K562 (cell line): ENCODE data around the gene IFNAR2. TPM values are rescaled to one million over a fixed set of nuclear protein-coding genes. Genes with fewer than 3 reads are reported as not detected.

ENCODE experiments used
- GTF2A2 ChIP-seq: IDR thresholded peaks from 2 replicates; pipeline ENCODE4 v1.6.1; 2016; ENCODE audit warnings: mild to moderate bottlenecking, missing genetic modification characterization, missing compliant biosample characterization
- HSF4 ChIP-seq: fragments of 250-450 bp; sonication (Bioruptor Pico); IDR thresholded peaks from 2 replicates; pipeline ENCODE4 v2.1.2; 2022; ENCODE audit warnings: mild to moderate bottlenecking, moderate library complexity, borderline replicate concordance
- L3MBTL2 ChIP-seq: fragments of 450-650 bp; IDR thresholded peaks from 2 replicates; pipeline ENCODE4 v1.6.1; 2016; ENCODE audit warnings: mild to moderate bottlenecking, moderate library complexity
- MECOM ChIP-seq: fragments of 250-450 bp; sonication (Bioruptor Pico); IDR thresholded peaks from 2 replicates; pipeline ENCODE4 v1.8.0; 2022; ENCODE audit warnings: inconsistent platforms
- NR2C1 ChIP-seq, 2 experiments: fragments of 450-650 bp; IDR thresholded peaks; 2 replicates each; pipeline ENCODE4 v1.6.1; 2017; ENCODE audit warnings: mild to moderate bottlenecking in 2 of 2, antibody characterized with exemption in 1 of 2, inconsistent platforms in 1 of 2, missing compliant biosample characterization in 1 of 2, missing genetic modification characterization in 1 of 2
- PML ChIP-seq: IDR thresholded peaks from 2 replicates; pipeline ENCODE4 v1.6.1; 2012; ENCODE audit warnings: low read length, inconsistent platforms
- SREBF1 ChIP-seq: fragments of 150-350 bp; IDR thresholded peaks from 2 replicates; pipeline ENCODE4 v1.6.1; 2014; ENCODE audit warnings: antibody characterized with exemption, low read depth, low read length, borderline replicate concordance
- TAF15 ChIP-seq: fragments of 200-400 bp; formaldehyde crosslinking; IDR thresholded peaks from 2 replicates; pipeline ENCODE4 v1.6.1; 2017; ENCODE audit warnings: mild to moderate bottlenecking, low read depth, low read length, moderate library complexity
- TRIM24 ChIP-seq, 2 experiments: fragments of 450-650 bp; IDR thresholded peaks; 2 replicates each; pipeline ENCODE4 v1.6.1; 2016
- ZNF347 ChIP-seq: fragments of 450-650 bp; formaldehyde crosslinking; IDR thresholded peaks from 2 replicates; pipeline ENCODE4 v1.4.0; 2020; ENCODE audit warnings: low read depth, mild to moderate bottlenecking, moderate library complexity
- ZNF41 ChIP-seq: fragments of 250-450 bp; sonication (Bioruptor Pico); conservative IDR thresholded peaks from 2 replicates; pipeline ENCODE4 v1.4.0; 2020; ENCODE audit warnings: mild to moderate bottlenecking
- polyA plus RNA-seq, 8 experiments: library from polyadenylated mRNA; depleted of rRNA in 4 of 8; stranded (reverse) in 5 of 8; unstranded in 3 of 8; fragments of >200 nt; fragmentation: Nextera tagmentation in 2 of 8; fragmentation: Illumina TruSeq in 1 of 8; extraction: Ambion mirVana in 2 of 8; extraction: Trizol in 1 of 8; gene quantifications; 2 replicates each; pipeline versions ENCODE4 v1.2.1 to v1.2.3, GENCODE V29; 2011 to 2014; ENCODE audit warnings: inconsistent platforms in 1 of 8, missing spikeins in 1 of 8
- total RNA-seq, 7 experiments: library from RNA; depleted of rRNA in 6 of 7; stranded (reverse); fragments of >200 nt in 6 of 7; fragmentation: Illumina TruSeq in 2 of 7; extraction: Trizol in 2 of 7; gene quantifications; 2 replicates each; pipeline versions ENCODE4 v1.2.1 to v1.2.3, GENCODE V29; 2011 to 2021; ENCODE audit warnings: low replicate concordance in 1 of 7
- TF ChIP-seq, protein P1 (sequence below): fragments of 450-650 bp; IDR thresholded peaks from 2 replicates; pipeline ENCODE4 v1.6.1; 2016; ENCODE audit warnings: mild to moderate bottlenecking, moderate library complexity

The IFNAR2 gene
- total and polyA plus RNA-seq, 9 of the 15 experiments (the other 6 are each of a cell fraction or from before 2014, with no cell fraction given): 1.7 to 48.3 (median 8.4) TPM

DNA sequence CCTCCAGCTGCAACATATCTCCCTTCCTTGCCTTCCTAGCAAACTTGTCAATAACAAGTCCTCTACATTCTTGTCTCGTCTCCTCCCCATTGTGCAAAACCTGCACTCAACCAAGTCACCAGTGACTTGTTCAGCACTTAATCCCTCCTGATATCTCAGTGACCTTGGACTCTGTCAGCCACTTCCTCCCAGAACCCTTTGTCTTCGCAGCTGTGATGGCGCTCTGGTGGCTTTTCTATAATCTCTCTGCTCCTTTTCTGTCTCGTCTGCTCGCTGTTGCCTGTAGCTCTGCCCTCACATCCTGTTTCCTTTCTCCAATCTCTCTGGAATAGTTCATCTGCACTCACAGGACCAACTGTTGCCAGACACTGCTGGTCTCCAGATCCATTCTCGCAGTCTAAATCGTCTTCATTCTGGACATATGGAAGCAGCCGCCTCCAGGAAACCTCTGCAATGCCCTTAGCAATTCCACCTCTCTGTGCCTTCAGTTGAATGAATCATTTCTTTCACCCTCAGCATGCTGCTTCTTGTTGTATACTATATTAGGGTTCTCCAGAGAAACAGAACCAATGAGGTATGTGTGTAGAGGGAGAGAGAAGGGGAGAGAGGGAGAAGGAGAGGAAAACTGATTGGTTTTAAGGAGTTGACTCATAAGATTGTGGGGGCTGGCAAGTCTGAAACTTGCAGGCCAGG, 17.4 kb upstream of the IFNAR2 start (continued):
- TF ChIP-seq NR2C1 (IDR thresholded peaks at IDR 0.05) (no peak), NR2C1 (tag; IDR thresholded peaks at IDR 0.05) (peak; percentile 79), SREBF1 (no peak), ZNF347 (no peak), ZNF41 (CRISPR knock-in tag) (no peak), MECOM (CRISPR knock-in tag) (0 out of 2 replicates have a peak, but pooled peaks have one; percentile 17), TAF15 (no peak), L3MBTL2 (peak; percentile 77), HSF4 (no peak), TRIM24 (IDR thresholded peaks at IDR 0.05) (peak; percentile 44 to 61; a peak in 2 of 4 replicates), PML (no peak), GTF2A2 (tag) (no peak)
- TF ChIP-seq, protein P1, sequence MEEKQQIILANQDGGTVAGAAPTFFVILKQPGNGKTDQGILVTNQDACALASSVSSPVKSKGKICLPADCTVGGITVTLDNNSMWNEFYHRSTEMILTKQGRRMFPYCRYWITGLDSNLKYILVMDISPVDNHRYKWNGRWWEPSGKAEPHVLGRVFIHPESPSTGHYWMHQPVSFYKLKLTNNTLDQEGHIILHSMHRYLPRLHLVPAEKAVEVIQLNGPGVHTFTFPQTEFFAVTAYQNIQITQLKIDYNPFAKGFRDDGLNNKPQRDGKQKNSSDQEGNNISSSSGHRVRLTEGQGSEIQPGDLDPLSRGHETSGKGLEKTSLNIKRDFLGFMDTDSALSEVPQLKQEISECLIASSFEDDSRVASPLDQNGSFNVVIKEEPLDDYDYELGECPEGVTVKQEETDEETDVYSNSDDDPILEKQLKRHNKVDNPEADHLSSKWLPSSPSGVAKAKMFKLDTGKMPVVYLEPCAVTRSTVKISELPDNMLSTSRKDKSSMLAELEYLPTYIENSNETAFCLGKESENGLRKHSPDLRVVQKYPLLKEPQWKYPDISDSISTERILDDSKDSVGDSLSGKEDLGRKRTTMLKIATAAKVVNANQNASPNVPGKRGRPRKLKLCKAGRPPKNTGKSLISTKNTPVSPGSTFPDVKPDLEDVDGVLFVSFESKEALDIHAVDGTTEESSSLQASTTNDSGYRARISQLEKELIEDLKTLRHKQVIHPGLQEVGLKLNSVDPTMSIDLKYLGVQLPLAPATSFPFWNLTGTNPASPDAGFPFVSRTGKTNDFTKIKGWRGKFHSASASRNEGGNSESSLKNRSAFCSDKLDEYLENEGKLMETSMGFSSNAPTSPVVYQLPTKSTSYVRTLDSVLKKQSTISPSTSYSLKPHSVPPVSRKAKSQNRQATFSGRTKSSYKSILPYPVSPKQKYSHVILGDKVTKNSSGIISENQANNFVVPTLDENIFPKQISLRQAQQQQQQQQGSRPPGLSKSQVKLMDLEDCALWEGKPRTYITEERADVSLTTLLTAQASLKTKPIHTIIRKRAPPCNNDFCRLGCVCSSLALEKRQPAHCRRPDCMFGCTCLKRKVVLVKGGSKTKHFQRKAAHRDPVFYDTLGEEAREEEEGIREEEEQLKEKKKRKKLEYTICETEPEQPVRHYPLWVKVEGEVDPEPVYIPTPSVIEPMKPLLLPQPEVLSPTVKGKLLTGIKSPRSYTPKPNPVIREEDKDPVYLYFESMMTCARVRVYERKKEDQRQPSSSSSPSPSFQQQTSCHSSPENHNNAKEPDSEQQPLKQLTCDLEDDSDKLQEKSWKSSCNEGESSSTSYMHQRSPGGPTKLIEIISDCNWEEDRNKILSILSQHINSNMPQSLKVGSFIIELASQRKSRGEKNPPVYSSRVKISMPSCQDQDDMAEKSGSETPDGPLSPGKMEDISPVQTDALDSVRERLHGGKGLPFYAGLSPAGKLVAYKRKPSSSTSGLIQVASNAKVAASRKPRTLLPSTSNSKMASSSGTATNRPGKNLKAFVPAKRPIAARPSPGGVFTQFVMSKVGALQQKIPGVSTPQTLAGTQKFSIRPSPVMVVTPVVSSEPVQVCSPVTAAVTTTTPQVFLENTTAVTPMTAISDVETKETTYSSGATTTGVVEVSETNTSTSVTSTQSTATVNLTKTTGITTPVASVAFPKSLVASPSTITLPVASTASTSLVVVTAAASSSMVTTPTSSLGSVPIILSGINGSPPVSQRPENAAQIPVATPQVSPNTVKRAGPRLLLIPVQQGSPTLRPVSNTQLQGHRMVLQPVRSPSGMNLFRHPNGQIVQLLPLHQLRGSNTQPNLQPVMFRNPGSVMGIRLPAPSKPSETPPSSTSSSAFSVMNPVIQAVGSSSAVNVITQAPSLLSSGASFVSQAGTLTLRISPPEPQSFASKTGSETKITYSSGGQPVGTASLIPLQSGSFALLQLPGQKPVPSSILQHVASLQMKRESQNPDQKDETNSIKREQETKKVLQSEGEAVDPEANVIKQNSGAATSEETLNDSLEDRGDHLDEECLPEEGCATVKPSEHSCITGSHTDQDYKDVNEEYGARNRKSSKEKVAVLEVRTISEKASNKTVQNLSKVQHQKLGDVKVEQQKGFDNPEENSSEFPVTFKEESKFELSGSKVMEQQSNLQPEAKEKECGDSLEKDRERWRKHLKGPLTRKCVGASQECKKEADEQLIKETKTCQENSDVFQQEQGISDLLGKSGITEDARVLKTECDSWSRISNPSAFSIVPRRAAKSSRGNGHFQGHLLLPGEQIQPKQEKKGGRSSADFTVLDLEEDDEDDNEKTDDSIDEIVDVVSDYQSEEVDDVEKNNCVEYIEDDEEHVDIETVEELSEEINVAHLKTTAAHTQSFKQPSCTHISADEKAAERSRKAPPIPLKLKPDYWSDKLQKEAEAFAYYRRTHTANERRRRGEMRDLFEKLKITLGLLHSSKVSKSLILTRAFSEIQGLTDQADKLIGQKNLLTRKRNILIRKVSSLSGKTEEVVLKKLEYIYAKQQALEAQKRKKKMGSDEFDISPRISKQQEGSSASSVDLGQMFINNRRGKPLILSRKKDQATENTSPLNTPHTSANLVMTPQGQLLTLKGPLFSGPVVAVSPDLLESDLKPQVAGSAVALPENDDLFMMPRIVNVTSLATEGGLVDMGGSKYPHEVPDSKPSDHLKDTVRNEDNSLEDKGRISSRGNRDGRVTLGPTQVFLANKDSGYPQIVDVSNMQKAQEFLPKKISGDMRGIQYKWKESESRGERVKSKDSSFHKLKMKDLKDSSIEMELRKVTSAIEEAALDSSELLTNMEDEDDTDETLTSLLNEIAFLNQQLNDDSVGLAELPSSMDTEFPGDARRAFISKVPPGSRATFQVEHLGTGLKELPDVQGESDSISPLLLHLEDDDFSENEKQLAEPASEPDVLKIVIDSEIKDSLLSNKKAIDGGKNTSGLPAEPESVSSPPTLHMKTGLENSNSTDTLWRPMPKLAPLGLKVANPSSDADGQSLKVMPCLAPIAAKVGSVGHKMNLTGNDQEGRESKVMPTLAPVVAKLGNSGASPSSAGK: 0 out of 2 replicates have a peak, but pooled peaks have one; percentile 25
